T-helper 1 cell treated with Interleukin-12 subunit alpha and Interleukin-12 subunit beta and Interleukin-4 antibody, amounts not matched to agents 30 μg/mL and 1 μg/mL, for 36 hours (primary cell): Measurements from ENCODE around the gene NT5DC2.

Experiments
- H3K27ac Mint-ChIP-seq: one replicate; pipeline ENCODE4 v1.8.0; 2021; ENCODE audit warnings: mild to moderate bottlenecking, mixed read lengths
- H3K27me3 Mint-ChIP-seq: one replicate; pipeline ENCODE4 v1.8.0; 2021; ENCODE audit warnings: low read depth, mixed read lengths
- H3K36me3 Mint-ChIP-seq: one replicate; pipeline ENCODE4 v1.8.0; 2021; ENCODE audit warnings: low read depth, mixed read lengths
- H3K4me1 Mint-ChIP-seq: one replicate; pipeline ENCODE4 v1.8.0; 2021; ENCODE audit warnings: low read depth, mixed read lengths
- H3K4me3 Mint-ChIP-seq: one replicate; pipeline ENCODE4 v1.8.0; 2021; ENCODE audit warnings: mild to moderate bottlenecking, moderate library complexity, mixed read lengths
- H3K9me3 Mint-ChIP-seq: one replicate; pipeline ENCODE4 v1.8.0; 2021; ENCODE audit warnings: mixed read lengths

NT5DC2 gene

GRCh38 chr3:52483081-52483480 is 50.6 kb downstream of the NT5DC2 start:
- Mint-ChIP-seq H3K36me3 (peaks cover 29% of the 10 kb centered on the region), H3K4me3 (no peak overlapping the region)

DNA sequence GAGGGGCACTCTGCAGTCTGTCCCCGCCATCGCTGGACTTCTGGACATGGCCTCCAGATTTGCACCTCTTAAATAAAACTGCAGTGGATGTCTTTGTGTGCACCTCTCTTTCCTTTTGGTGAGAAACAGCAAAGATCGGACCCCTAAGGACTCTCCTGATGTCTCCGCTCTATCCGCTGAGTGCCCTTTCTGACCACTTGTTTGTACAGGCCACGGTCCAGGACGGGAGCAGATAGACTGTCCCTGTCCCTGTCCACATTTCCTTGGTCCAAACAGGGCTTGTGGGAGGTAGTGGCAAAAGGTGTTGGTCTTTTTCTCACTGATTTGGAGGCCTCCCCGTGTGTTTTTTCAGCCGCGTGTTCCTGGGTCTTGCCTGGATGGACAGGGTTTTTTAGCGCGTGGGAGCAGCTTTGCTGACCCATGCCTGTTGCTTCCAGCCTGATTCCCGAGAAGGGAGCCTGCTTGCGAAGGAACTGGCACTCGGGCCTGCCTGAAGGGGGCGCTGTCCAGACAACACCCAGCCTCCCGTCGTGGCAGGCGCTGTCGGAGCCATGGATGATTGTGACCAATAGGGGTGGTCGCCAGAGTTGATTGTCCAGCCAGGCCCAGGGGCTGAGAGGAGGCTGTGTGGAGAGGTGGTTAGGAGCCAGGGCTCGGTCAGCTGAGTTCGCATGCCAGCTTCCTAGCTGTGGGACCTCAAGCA is 51.7 kb downstream of the NT5DC2 start:
- Mint-ChIP-seq H3K27ac (no peak overlapping the region), H3K36me3 (peaks cover 27% of the 10 kb centered on the region), H3K9me3 (no peaks in the 10 kb centered on the region), H3K4me1 (no peaks in the 10 kb centered on the region), H3K4me3 (no peak overlapping the region), H3K27me3 (no peaks in the 10 kb centered on the region)

More at GRCh38 chr3:52483081-52483480, 50.6 kb downstream of the NT5DC2 start:
- Mint-ChIP-seq H3K4me1 (no peaks in the 10 kb centered on the region), H3K9me3 (no peaks in the 10 kb centered on the region), H3K27me3 (no peaks in the 10 kb centered on the region), H3K27ac (no peak overlapping the region)

DNA sequence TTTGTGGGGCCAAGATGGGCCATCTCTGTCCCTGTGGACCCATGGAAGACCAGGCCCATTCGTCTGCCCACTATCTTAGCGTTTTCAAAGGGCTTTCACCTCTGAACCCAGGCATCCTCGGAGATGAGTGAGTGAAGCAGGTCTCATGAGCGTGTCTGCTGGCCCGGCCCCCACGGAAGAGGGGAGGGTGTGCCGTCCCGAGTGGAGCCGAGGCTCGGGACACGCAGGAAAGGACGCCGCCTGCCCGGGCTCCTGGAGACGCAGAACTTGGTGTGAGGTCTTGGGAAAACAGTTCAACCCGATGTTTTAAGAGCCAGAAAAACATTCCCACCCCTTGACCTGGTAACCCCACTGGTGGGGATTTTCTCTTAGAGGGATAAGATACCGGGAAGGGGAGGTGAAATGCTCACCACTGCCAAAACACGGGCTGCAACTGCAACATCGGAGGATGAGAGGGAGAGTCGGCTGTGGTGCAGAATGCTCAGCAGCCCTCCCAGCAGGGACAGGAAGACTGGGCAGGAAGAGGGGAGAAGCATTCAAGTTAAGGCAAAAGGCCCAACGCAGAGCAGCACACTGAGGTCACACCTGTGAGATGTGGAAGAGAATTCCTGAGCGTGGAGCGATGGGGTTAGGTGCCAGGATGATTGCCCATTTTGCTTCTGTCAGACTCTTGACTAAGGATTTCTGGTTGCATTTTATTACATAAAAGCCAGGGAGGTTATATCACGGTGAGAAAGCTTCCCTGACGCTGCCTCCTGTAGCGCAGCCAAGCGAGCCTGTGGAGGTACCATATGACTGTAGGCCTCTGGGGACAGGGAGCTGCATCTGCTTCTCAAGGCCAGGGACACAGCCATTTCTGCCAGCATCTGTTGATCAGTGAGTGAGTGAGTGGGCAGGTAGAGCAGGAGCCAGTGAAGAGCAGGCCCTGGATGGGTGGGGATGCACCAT is 52.6 kb downstream of the NT5DC2 start:
- Mint-ChIP-seq H3K27ac (no peak overlapping the region), H3K27me3 (no peaks in the 10 kb centered on the region), H3K36me3 (peaks cover 30% of the 10 kb centered on the region), H3K4me1 (no peaks in the 10 kb centered on the region), H3K9me3 (no peaks in the 10 kb centered on the region), H3K4me3 (no peak overlapping the region)

- H3K9me3 Mint-ChIP-seq: no peaks in the 10 kb centered on the region
- peaks cover 31% of the 10 kb centered on the region for H3K36me3 Mint-ChIP-seq
- no peaks in the 10 kb centered on the region for H3K27me3 Mint-ChIP-seq
- no peak overlapping the region for H3K27ac Mint-ChIP-seq
- no peak overlapping the region for H3K4me3 Mint-ChIP-seq
- H3K4me1 Mint-ChIP-seq: no peaks in the 10 kb centered on the region
These were observed 53.6 kb downstream of the NT5DC2 start for GRCh38 chr3:52479877-52480575.

GRCh38 chr3:52479037-52479876 is 54.4 kb downstream of the NT5DC2 start:
- no peaks in the 10 kb centered on the region for H3K9me3 Mint-ChIP-seq
- H3K4me3 Mint-ChIP-seq: no peak overlapping the region
- H3K36me3 Mint-ChIP-seq: peaks cover 34% of the 10 kb centered on the region
- H3K4me1 Mint-ChIP-seq: no peaks in the 10 kb centered on the region
- no peak overlapping the region for H3K27ac Mint-ChIP-seq
- no peaks in the 10 kb centered on the region for H3K27me3 Mint-ChIP-seq

DNA sequence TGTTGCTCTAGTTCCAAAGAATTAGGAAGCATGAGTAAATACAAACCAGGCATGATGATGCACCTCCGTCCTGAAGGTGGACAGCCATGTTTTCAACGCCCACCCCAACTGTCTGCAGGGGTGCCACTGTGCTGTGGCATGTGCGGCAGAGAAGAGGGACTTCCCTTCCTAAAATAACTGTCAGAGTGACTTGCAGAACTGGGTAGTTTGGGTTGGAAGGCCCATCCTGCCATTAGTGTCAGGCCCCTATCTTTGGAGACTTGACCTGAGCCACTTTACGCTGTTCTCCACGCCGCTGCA is 55.9 kb downstream of the NT5DC2 start:
- H3K4me3 Mint-ChIP-seq: no peak overlapping the region
- peaks cover 38% of the 10 kb centered on the region for H3K36me3 Mint-ChIP-seq
- no peak overlapping the region for H3K27ac Mint-ChIP-seq
- no peaks in the 10 kb centered on the region for H3K27me3 Mint-ChIP-seq
- H3K4me1 Mint-ChIP-seq: no peaks in the 10 kb centered on the region
- no peaks in the 10 kb centered on the region for H3K9me3 Mint-ChIP-seq

- peaks cover 35% of the 10 kb centered on the region for H3K36me3 Mint-ChIP-seq
- H3K4me1 Mint-ChIP-seq: no peaks in the 10 kb centered on the region
- H3K27me3 Mint-ChIP-seq: no peaks in the 10 kb centered on the region
- H3K9me3 Mint-ChIP-seq: no peaks in the 10 kb centered on the region
- no peak overlapping the region for H3K27ac Mint-ChIP-seq
- H3K4me3 Mint-ChIP-seq: no peak overlapping the region
These were observed 56.4 kb downstream of the NT5DC2 start for GRCh38 chr3:52477076-52477795.
